ENCODE measurements around the gene SDK2. TPM values are rescaled to one million over a fixed set of nuclear protein-coding genes. Genes with fewer than 3 reads are reported as not detected.

The SDK2 gene
- total and polyA plus RNA-seq, 9 of the 15 experiments (the other 6 are each of a cell fraction or from before 2014, with no cell fraction given) = 0.04 TPM; not detected in 8

GRCh38 chr17:73301369-73301768, 342.9 kb downstream of the SDK2 start (continued):
- TF ChIP-seq TCF7L2 (IDR thresholded peaks at IDR 0.05; ENCODE audit: low read depth, low read length) = no peak
- no peak for TF ChIP-seq CCAR2 (IDR thresholded peaks at IDR 0.05; ENCODE audit: low read depth, low read length)
- TF ChIP-seq CREB5 (CRISPR knock-in tag; IDR thresholded peaks at IDR 0.05) = no peak

- H3K36me3 ChIP-seq (ENCODE audit: control insufficient read depth, insufficient read depth, low read length) = peaks cover 6% of the 10 kb centered on the region; the same call in 1 of the 3 replicates
- ATAC-seq (no peak), DNase-seq (ENCODE audit: extremely low read depth in 1 of 4, low spot score in 3 of 4) (no peak), FAIRE-seq (no peak)
- no TSS peak for BruUV-seq (replicated peaks)
- H3K27me3 ChIP-seq (ENCODE audit: control insufficient read depth in 2 of 2, insufficient read depth in 2 of 2, low read length in 2 of 2) = no peaks in the 10 kb centered on the region
- H3K9me1 ChIP-seq (ENCODE audit: control insufficient read depth, insufficient read depth, low read length) = no peaks in the 10 kb centered on the region
- H4K20me1 ChIP-seq (replicated peaks; ENCODE audit: control insufficient read depth, insufficient read depth, low read length) = no peaks in the 10 kb centered on the region; the same call in 1 of the 2 replicates
- H3K4me3 ChIP-seq = no peak overlapping the region
- 81% methylated on average over 3 of the region's 3 CpGs for WGBS (ENCODE audit: insufficient coverage, low coverage, missing lambda C conversion rate)
- peaks cover 65% of the 10 kb centered on the region for H3K79me2 ChIP-seq (ENCODE audit: control insufficient read depth, insufficient read depth, low read length)
- CTCF ChIA-PET (ENCODE audit: low intra/inter-chr PET ratio) = no interaction called here
- no peaks in the 10 kb centered on the region for H3K9me3 ChIP-seq (replicated peaks; ENCODE audit: control insufficient read depth, insufficient read depth, low read depth, low read length)
- intact Hi-C loops (cut with micrococcal nuclease) = no loop called here
- H3K27ac ChIP-seq (ENCODE audit: extremely low read depth, low read depth, low read length) = no peak overlapping the region
- POLR2A ChIA-PET = interaction anchor here (1.5 kb wide), 2 partner anchors 9 kb away, joined by 5 to 8 read pairs; no protein-coding TSS in a partner anchor
- in situ Hi-C loops (cut with MboI) = no loop called here
- no peak overlapping the region for H2AFZ ChIP-seq (ENCODE audit: low read depth, low read length)
- TF ChIP-seq ESRRB (CRISPR knock-in tag; IDR thresholded peaks at IDR 0.05; ENCODE audit: borderline replicate concordance) = no peak
- no peak for TF ChIP-seq RUNX1 (IDR thresholded peaks at IDR 0.05; ENCODE audit: low read depth)
- TF ChIP-seq ZNF395 (CRISPR knock-in tag; IDR thresholded peaks at IDR 0.05) = no peak
- no peak for TF ChIP-seq ZFP36 (IDR thresholded peaks at IDR 0.05; ENCODE audit: low read depth, low read length, partially characterized antibody)
- no peak for TF ChIP-seq TOE1 (IDR thresholded peaks at IDR 0.05; ENCODE audit: borderline replicate concordance)
- TF ChIP-seq TOE1 (CRISPR knock-in tag; IDR thresholded peaks at IDR 0.05; ENCODE audit: borderline replicate concordance, low read depth) = no peak
- TF ChIP-seq ZNF175 (CRISPR knock-in tag; IDR thresholded peaks at IDR 0.05; ENCODE audit: low read depth) = no peak
- no peak for TF ChIP-seq E4F1 (CRISPR knock-in tag; IDR thresholded peaks at IDR 0.05; ENCODE audit: borderline replicate concordance)
- no peak for TF ChIP-seq DMBX1 (CRISPR knock-in tag; IDR thresholded peaks at IDR 0.05; ENCODE audit: borderline replicate concordance)
- TF ChIP-seq PCBP2 (IDR thresholded peaks at IDR 0.05; ENCODE audit: low read depth, low read length, poor library complexity, severe bottlenecking) = no peak
- TF ChIP-seq SIRT6 (IDR thresholded peaks at IDR 0.05; ENCODE audit: low read depth, low read length) = no peak
- no peak for TF ChIP-seq SRSF3 (IDR thresholded peaks at IDR 0.05; ENCODE audit: insufficient read depth, low read length)
- no peak for TF ChIP-seq KLF16 (IDR thresholded peaks at IDR 0.05)
- peaks cover 9 to 28% of the 10 kb centered on the region in 2 experiments for H3K4me1 ChIP-seq (replicated peaks in 1 of 2; ENCODE audit: control insufficient read depth in 2 of 2, insufficient read depth in 2 of 2, low read length in 2 of 2)
- H3K9ac ChIP-seq (ENCODE audit: insufficient read depth in 1 of 2, low read depth in 2 of 2, low read length in 2 of 2) = no peak overlapping the region
- no peak overlapping the region for H3K4me2 ChIP-seq (ENCODE audit: insufficient read depth, low read length)
These were observed 343.9 kb downstream of the SDK2 start for GRCh38 chr17:73300392-73300791.

Measured in K562 (cell line).